Measurements from ENCODE around the gene STS.

GRCh38 chrX:7169627-7170026 lies 22.1 kb downstream of the STS start:
- TF ChIP-seq CTCF (conservative IDR thresholded peaks at IDR 0.05; ENCODE audit: low read depth, low read length) (no peak), EZH2 (IDR thresholded peaks at IDR 0.05; ENCODE audit: low read length, unreplicated experiment) (no peak), EZH2phosphoT487 (IDR thresholded peaks at IDR 0.05; ENCODE audit: borderline replicate concordance, low read length) (no peak)
